D341Med (cell line): ENCODE results near the gene HNRNPH2.

Experiments used
- DNase-seq: peaks from one replicate; pipeline ENCODE4 v3.0.0; 2012; ENCODE audit warnings: low spot score

The HNRNPH2 gene

DNA sequence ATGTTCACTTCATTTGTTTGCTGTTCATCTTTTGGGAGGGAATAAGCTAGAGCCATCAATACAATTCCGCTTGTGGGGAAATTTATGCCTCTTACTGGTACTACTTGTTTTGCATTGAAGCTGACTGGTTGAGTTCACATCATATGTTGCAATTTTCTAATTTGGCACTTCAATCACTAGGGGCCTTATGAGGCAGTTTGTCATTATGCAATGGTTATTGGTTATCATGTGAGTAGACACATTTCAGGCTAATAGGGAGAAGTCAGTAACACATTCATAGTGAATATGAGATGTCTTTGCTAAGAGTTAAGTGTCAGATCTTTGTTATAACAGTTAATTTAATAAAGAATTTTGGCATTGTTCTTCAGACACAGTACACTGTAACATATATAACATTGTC is 12.2 kb upstream of the HNRNPH2 start:
- no peak for DNase-seq

DNA sequence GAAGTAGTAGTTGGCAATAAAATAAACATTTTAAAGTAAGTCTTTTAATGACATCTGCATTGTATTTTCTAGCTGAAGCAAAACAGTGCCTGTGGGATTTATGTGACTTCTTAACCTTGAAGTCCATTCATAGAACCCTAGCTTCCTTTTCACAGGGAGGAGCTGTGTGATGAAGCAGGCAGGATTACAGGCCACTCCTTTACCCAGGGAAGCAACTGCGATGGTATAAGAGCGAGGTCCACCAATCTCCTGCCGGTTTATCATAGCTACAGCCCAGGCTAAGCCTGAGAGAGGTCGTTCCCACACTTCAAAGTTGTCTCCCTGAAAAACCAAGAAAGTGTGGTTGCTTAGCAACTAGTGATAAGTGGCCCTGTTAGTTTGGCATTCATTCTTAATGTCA is 10.2 kb upstream of the HNRNPH2 start:
- DNase-seq, result no peak

DNA sequence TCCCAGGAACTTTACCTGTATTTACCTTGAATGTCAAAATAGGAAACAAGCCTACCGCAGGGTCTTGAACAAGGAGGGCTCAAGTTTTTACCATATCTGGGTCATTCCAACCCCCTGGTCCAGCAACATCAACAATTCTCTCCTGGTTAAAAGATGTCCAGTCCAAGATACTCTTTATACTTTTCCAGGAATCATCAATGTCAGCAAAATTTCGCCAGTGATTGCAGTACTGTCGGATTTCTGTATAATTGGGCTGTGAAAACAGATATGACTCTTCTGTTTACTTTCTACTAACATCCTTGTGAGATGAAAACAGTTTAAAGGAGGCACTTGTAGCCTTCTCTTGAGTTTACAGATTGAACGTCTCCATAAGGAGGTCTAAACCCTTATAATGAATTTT is 9.3 kb upstream of the HNRNPH2 start:
- no peak for DNase-seq

DNA sequence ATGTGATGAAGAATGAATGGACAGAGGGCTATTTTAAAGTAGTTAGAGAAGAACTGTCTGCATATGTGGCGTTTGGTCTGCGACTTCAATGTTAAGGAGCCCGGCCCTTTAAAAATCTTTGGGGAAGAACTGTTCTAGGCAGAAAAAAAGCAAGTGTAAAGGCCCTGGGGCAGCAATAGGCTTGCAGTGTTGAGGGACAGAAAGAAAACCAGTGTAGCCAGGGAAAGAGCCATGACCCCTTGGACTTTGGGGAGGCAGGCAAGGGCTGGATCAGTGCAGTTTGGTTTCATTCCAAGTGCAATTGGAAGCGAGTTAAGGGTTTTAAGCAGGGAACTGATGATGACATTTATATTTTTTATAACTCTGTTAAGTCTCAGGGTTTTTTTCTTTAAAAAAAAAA is 8.2 kb upstream of the HNRNPH2 start:
- DNase-seq, result no peak

DNA sequence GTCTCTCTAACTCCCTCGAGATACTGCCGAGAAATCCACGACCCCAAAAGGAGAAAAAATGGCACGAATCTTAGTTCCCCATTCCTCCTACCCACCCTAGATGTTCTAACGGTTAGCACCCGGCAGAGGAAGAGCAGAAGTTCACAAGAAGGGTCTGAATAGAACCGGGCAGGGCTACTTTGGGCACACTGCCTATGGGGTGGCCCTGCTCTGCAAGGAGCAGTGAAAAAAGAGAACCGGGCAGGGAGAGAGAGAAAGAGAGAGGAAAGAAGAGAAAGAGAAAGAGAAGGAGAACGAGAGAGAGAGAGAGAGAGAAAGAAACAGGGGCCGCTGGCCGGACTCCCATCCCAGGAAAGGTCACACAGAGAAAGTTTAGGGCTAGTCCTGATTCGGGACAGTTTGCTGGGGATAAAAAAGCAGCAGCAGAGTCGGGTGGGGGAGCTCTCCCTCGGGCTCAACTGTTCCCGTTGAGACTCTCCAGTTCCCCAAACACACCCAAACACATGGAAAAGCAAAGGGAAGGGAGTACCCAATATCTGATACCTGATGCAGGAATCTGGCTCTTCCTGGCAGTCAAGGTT is 765 bp upstream of the HNRNPH2 start:
- DNase-seq, result no peak

DNA sequence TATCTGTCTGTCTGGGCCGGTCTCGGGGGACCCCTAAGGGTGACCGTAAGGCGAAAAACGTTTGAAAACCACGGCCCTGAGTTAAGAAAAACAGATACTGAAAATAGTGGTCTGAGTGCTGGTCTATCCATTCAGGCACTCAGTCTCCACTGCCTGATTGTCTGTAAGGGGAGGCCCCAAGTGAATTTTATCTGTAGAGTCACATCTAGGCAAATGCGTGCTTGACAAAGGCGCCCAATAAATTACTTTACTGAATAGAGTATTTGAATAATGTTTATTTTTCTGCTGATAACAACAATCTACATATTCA is 465 bp downstream of the HNRNPH2 start:
- DNase-seq, result no peak

DNA sequence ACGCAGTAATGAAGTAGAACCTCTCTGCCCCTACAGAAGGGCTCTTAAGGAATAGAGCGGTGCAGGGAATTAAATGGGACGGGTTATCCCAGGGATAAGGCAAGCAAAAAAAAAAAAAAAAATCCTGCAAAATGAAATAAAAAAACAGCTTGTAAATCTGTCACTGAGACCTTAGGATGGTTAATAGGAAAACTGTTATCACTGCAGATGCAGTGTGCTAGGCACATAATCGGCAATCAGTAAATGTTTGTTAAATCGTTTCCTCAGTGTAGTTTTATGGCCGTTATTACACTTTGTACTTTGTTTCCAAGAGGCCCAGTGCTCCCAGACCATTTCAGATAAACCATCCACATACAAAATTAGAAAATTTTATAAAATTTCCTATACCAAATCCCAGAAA is 1.0 kb downstream of the HNRNPH2 start:
- DNase-seq, result no peak

DNA sequence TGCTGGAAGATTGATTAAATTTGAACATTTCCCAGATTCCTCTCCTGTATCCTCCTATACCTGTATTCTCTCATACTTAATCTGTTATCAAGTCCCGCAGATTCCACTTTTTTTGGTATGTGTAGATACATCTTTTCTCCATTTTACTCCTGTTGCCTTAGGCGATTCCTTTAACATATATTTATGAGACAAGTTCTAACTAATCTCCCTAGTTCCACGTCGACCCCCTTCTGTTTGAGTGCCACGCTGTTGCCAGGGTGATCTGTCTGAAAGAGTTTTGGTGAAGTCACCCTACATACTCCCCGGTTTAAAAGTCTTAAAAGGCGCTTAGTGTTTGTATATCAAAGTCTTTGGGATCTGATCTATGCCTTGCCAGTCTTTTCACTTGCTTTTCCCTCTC is 2.4 kb downstream of the HNRNPH2 start:
- no peak for DNase-seq

DNA sequence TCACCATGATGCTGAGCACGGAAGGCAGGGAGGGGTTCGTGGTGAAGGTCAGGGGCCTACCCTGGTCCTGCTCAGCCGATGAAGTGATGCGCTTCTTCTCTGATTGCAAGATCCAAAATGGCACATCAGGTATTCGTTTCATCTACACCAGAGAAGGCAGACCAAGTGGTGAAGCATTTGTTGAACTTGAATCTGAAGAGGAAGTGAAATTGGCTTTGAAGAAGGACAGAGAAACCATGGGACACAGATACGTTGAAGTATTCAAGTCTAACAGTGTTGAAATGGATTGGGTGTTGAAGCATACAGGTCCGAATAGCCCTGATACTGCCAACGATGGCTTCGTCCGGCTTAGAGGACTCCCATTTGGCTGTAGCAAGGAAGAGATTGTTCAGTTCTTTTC is 4.0 kb downstream of the HNRNPH2 start:
- no peak for DNase-seq

DNA sequence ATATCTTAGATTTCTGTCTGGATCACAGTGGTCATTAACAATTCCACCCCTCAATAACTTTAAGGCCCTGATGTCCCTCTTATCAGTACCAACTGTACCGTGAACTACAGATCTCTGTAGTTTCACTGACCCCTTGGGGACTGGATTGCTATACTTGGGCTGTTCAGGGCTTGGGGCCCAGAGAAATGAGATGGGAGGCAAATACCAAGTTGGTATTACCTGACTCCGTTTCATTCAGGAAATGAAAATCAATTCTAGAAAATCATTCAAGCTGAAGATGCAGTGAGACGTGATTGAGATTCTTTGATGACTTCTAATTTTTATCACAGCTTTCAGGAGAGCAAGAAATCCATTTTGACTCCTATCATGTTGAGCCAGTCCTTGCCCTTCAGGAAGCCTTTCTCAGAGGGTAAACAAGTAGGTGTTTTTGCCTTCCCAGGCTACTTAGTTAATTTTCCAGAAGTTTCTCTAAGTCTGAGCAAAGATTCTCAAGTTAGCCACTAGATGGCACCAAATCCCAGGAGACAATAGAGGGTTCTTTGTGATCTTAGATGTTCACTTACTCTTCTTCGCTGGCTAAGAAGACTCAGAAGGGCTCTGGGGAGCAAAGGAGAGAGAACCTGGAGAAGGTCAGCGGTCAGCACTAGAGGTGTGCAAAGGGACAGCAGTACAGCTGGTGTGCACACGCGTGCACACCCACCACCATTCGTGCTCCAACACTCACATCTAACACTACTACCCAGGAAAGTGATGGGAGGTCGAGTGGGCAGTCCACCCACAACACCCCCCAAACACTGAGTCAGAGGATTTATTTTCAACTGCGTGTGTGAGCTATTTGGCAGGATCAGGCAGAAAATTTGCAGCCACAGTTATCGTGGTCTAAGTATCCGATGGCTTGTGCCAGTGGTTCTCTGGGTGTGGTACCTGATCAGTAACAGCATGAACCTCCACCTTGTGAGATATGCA is 7.4 kb downstream of the HNRNPH2 start:
- DNase-seq, result peak; percentile 41

DNA sequence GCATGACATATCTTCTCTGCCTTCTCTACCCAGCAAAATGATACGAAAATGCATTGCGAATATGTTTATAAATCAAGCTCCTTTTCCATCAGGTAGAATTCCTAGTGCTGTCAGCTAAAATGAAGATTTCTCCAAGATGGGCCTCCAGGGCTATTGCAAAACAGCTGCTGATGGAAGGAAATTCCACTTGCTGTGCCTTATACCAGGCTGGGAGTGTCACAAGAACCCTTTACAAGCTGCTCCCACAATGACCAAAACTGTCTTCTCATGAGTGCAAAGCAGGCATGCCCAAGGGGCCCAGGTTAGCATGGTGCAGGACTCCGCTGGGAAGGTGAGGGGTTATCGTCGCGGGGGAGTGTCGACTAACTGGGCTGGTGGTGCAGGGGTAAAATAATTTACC is 8.7 kb downstream of the HNRNPH2 start:
- no peak for DNase-seq

DNA sequence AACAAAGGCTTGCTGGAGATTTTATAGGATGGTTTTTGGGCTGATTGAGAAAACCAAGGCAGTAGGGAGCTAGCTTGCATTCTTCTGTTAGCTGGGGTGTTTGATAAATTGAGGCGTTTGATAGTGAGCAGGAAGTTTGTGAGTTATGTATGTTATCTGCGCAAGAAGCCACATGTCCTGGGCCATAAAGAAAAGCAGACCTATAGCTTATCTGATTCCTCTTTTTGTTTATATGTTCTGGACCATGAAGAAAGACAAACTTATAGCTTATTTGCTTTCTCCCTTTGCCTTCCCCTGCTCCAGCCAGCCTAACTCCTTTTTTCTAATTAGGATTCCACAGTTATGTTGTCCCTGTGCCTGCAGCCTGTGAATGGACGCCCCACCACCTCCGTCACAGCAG is 9.2 kb downstream of the HNRNPH2 start:
- no peak for DNase-seq

DNA sequence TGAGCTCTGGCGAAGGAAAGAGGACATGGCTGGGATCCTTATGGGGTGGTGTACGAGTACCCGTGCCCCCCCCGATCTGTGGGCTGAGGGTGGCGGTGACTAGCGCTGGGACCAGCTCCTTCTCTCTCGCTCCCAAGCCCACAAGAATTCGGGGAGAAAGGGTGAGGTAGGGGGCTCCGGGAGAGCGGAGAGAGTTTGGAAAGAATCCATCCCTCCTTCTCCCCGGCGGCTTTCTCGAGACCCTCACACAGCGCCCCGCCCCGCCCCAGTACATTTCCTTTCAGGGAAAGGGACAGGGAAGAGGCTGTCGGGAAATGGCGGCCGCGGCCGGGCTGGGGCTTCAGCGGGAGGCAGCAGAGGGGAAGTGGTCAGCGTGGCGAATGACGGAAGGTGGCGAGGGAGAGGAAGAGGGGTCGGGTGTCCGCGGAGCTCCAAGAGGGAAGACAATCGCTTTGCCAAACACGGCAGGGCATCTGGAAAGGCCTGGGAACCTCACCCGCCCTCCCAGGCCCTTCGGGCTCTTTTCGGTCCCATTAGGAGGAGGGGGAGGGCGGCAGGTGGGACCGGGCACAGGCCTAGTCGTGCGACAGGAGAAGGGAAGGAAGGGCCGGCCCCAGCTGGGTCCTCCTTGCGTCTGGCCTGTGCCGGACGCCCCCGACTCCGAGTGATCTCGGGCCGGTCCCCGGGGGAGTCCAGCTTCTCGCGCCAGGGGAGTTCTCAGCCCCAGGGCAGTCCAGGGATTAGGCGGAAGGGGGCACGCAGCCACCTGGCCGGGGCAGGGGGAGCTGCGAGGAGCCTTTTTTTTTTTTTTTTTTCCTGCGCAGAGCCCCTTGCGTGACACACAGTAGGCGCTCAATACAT is 10.2 kb downstream of the HNRNPH2 start:
- peak; percentile 14 for DNase-seq

DNA sequence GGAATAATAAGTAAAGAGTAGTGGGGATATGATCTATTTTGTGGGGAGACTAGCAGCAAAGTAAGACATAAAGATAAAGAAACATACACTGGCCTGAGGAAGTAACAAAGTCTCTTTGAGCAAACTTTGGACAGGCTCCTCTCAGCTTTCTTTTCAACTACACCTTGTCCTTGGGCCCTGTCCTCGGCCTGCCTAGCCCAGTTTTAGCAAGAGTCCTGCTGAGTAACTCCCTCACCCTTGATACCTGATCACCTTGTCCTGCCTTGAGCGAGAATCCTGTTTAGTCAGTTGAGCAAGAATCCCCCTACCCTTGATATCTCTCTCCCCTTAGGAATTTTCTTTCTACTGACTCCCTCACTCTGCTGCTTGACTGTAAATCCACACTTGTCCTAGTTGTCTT is 11.5 kb downstream of the HNRNPH2 start:
- no peak for DNase-seq

DNA sequence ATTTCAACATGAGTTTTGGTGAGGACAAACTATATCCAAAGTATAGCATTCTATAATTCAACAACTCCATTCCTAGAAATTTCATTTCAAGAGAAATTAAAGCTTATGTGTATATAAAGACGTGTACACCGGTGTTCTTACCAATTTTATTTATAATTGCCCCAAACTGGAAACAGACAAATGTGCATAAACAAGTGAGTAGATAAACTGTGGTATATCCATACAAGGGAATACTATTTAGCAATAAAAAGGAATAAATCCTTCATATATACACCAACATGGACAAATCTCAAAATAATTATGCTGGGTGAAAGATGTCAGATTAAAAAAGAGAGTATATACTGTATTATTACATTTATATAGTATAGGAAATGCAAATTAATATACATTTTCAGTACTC is 19.9 kb downstream of the HNRNPH2 start:
- DNase-seq, result no peak

DNA sequence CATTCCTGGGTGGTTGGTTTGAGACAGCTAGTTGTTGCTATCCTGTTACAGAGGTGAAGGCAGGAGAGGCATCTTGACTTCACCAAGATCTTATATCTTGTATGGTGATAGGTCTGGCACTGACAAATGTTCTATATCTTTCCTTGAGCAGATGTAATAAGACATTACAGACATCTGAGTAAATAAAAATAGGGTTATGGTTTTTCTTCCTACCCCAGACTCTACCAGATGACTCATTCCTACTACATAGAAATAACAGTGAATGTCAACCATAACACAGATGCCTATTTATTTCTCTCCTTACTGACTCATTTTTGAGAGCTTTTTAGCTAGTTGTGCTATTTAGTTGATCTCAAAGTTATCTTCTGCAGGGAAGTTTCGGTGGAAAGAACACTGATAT is 21.9 kb downstream of the HNRNPH2 start:
- no peak for DNase-seq

DNA sequence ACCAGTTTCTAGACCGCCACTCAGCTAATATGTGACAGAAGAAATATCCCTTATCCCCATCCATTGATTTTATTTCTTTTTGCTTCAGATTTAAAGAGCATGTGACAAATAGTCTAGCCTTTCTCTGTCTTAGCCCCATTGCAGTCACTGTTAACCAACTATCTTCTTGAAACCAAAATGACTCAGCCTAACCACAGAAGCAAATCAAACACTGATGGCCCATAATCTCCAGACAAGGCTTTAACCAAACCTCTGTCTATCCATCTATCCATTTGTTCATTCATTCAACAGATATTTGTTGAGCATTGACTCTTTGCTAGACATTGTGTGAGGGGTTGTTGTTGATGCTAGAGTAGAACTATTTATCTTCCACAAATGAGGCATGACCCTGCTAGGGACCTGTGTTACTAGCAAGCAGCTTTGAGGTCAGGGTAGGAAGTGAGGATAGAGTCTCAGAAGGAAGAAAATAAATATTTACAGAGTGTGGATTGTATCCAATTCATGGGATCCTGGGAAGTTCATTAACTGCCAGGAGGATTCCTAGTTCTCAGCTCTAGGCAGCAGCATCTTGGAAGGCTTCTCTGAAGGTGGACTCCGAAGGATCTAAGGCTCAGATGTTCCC is 22.5 kb downstream of the HNRNPH2 start:
- no peak for DNase-seq

DNA sequence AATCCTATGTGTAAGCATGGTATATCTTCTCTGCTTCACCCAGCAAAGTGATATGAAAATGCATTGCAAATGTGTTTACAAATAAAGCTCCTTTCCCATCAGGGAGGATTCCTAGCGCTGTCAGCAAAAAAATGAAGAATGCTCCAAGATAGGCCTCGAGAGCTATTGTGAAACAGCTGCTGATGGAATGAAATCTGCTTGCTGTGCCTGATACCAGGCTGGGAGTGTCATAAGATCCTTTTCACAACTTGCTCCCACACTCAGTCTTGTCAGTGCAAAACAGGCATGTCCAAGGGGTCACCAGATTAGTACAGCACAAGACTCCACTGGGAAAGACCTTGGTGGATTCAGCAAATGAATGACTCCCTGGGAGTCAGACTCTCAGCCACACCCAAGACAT is 34.1 kb downstream of the HNRNPH2 start:
- no peak for DNase-seq

DNA sequence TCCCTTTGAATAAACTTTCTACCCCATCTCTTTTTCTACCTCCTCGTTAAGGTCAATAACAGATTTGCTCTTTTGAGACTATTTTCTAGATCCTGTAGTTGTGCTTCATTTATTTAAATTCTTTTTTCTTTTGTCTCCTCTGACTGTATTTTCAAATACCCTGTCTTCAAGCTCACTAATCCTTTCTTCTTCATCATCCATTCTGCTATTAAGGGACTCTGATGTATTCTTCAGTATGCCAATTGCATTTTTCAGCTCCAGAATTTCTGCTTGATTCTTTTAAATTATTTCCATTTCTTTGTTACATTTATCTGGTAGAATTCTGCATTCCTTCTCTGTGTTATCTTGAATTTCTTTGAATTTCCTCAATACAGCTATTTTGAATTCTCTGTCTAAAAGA is 41.3 kb downstream of the HNRNPH2 start:
- no peak for DNase-seq

DNA sequence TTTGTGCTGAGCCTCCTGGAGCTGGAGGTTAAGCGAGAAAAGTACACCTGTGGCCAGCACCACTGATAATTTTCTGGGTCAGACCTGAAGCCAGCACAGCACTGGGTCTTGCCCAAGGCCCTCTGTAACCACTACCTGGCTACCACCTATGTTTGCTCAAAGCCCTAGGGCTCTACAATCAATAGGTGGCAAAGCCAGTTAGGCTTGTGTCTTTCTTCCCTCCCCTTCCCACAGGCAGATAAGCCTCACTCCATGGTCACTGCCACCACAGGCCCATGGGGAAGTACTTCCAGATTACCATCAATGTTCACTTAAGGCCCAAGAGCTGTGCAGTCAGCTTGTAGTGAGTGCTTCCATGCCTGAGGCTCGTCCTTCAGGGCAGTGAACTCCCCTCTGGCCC is 42.1 kb downstream of the HNRNPH2 start:
- DNase-seq, result no peak

DNA sequence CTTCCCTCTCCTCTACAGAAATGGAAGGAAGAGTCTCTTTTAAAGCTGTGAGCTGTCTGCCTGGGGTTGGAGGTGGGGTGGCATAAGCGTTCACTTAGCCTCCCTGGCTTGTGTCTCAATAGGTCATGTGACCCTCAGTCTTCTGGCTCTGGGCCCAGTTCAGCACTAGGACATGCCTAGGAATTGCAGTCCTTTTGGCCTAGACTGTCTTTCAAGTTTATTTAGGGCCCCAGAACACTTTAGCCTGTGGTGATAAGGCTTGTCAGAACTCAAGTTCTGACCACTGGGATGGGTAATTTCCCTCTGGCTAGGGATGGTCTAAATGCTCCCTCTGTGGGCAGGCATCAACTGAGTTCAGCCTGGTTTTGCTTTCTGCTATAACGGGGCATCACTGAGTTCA is 42.9 kb downstream of the HNRNPH2 start:
- DNase-seq, result no peak

DNA sequence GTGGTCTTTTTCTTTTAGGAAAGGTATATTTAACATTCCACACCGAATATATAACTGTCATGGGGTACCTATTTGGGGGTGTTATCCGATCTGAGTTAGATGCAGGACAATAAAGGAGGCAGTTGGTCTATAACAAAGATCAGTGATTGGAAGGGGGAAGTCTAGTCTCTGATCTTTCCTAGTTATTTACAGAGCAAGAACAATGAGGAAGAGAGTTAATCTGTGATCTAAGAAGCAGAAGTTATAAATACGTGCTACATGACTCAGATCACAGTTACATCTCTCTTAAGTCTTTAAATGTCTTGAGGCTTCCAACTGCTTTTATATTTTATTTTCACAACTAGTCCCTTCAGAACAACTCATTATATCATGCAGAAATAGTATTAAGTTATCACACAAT is 44.0 kb downstream of the HNRNPH2 start:
- DNase-seq, result no peak

DNA sequence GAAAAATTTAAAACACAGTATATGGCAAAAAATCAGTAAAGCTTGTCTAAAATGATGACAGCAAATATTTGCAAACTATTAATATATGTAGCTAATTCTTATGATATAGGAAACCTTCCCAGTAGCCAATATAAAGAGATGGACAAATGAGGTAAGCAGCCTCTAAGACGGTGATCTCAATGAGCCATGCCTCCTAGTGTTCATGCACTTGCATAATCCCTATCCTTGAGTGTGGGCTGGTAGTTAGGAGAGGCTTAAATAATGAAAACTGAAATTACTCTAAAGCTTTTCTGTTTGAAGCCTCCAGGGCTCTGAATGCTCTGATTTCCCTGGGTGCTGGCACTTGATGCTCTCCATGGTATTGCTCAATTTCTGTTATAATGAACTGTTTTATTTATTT is 52.6 kb downstream of the HNRNPH2 start:
- no peak for DNase-seq
